Hematopoietic multipotent progenitor cell (in vitro differentiated cells): Measurements from ENCODE around the gene NCOA7. TPM values are rescaled to one million over a fixed set of nuclear protein-coding genes. Genes with fewer than 3 reads are reported as not detected.
A peak's percentile ranks its signal among the peaks of the same experiment; 100 is the strongest.

Source experiments
- DNase-seq, 3 donors: peaks; one replicate each; pipeline ENCODE4 v3.0.0-alpha.2; 2011 to 2015; ENCODE audit warnings: low read depth in 2 of 3, low spot score in 2 of 3
- total RNA-seq: library from RNA; depleted of rRNA; stranded (reverse); fragments of >200 nt; gene quantifications from one replicate; pipeline ENCODE4 v1.2.3, GENCODE V29; 2012

Gene NCOA7
- total RNA-seq: 105 TPM

DNA sequence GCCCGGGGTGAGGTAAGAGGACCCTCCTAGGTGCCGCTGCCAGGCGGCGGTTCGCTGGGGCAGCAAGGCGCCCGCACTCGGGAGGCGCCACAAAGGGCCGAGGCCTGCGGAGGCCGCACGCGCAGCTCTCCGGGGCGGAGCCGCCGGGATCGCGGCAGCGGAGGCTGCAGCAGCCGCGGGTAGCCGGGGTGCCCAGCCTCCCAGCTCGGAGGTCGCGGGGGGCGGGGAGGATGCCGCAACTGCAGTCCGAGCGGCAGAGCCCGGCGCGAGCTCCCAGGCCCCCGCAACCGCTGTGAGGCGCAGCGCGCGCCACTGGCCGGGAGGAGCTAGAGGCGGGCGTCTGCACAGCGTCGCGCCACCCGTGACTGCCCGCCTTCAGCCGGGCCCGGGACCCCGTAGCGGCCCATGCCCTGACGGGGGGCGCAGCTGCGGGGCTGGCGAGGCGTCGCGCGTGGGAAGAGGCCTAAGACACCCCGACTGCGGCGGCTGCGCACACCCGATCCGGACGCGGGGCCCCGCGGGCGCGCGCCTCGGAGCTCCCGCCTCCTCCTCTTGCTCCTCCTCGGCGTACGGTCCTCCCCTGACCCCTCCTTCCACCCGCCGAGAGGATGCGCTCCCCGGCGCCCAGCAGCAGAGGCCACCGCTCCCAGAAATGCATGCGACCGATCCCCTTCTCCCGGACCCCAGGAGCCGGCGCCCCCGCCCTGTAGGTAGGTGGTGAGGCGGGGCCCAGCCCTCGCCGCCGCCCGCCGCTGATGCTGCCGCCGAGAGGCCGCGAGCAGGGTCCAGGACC lies at the start of gene NCOA7:
Gene NCOA7 (plus strand): TSS at position 603 of the 793 bp plus-strand sequence. CDS start 24,395 bp downstream, outside the sequence.
- peak; percentile 65 to 80 (median 78) for DNase-seq

DNA sequence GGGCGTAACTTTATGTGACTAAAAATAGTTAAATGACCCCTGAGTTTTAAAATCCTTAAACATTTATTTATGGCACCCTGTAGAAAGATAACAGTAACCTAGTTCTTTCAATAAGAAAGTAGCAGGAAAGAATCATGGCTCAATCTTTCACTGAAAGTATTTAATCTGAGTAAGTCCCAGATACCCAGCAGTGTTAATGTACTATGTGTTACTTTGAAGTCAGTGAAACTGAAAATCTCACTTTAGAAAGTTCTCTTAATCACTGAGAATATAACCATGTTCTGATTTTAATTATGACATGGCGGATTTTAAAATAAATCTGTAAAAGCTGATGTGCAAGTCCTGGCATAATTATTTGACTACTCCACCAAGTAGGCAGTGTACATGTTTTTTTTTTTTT lies 49.4 kb upstream of the NCOA7 start:
- DNase-seq: no peak

- no peak for DNase-seq
Observed at GRCh38 chr6:125742024-125742423, 48.7 kb upstream of the NCOA7 start.

GRCh38 chr6:125742464-125743120 lies 48.2 kb upstream of the NCOA7 start:
- DNase-seq: no peak

DNA sequence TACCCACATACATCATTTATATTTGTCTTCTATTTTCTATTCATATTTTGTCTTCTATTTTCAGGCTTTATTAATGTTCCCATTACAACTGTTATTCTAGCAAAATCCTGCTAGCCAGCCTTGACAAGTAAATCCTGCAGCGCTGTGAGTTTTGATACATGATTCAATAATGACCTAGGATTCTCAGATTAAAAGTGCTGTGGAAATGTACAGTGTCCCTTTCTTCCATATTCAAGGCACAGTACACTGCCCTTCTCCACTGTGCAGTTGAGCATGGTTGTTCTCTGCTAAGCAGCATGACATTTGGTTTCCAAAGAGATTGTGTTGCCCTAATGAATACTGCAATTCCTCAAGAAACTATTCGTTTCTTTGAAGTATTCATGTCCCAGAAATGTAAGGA lies 47.2 kb upstream of the NCOA7 start:
- no peak for DNase-seq

- no peak for DNase-seq
Observed at GRCh38 chr6:125745281-125746018, 45.3 kb upstream of the NCOA7 start.

DNA sequence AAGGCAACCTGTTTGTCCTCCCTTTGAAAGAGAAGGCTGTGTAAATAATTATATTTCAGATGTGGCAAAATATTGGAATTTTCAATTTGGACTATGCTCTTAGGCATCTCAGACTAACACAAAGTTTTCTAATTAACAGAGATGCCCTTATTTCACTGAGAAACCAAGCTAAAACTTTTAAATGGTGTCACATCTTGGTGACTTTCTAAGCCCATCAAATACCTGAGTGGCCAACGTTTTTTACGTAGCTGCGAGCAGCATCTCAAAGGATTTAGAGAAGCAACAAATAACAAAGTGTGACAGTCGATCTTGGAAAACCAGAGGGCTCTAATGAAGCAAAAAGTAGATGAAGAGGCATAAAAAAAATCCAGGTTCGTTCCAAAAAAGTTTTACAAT lies 44.7 kb upstream of the NCOA7 start:
- DNase-seq: no peak

GRCh38 chr6:125746731-125747588 lies 43.8 kb upstream of the NCOA7 start:
- DNase-seq: peak; percentile 37 to 78 (median 77)

GRCh38 chr6:125747589-125748405 lies 43.0 kb upstream of the NCOA7 start:
- DNase-seq: no peak

DNA sequence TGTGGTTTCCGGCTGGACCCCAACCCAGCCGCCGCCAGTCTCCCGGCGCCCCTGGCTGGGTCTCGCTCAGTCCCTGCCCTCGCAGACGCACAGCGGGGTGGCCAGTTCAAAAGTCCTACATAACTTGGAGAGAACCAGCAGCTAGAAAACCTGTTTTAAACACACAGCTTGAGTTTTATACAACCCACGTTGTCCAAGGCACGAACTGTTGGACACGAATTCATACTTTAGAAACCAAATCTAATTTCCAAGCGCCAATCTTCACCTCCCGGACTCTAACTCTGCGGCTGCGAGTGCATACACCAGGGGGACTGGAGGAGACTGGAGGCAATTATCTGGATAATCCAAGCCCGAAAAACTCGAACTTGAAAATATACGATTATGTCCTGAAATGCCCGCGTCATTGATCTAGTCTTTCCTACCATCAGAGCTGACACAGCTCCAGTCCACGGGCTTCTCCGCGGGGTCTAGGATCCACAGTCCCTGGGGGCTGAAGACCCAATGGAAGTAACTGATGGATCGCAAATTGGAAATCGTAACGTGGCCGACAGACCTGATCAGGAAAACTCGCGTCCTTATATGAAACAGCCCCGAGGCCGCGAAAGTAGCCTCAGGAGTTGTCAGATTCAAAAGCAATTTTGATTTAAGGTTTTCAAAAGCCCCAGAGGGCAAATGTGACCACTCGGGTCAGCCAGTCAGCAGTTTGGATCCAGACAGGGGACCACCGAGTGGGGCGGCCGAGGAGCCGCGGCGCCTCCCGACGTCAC lies 42.2 kb upstream of the NCOA7 start:
- peak in 1 of 3 donors; percentile 9 for DNase-seq

- DNase-seq: peak; percentile 58 to 88 (median 76)
Observed at GRCh38 chr6:125749173-125749864, 41.4 kb upstream of the NCOA7 start, which contains the start of gene HEY2. TSS of gene HEY2 (plus strand) at chr6:125749632. CDS start at chr6:125749777, 145 bp downstream.

GRCh38 chr6:125749865-125750691 lies 40.7 kb upstream of the NCOA7 start:
- no peak for DNase-seq

GRCh38 chr6:125750692-125751333 lies 39.9 kb upstream of the NCOA7 start:
- no peak for DNase-seq

- no peak for DNase-seq
Observed at GRCh38 chr6:125751334-125751916, 39.3 kb upstream of the NCOA7 start.

GRCh38 chr6:125752773-125753172 lies 38.0 kb upstream of the NCOA7 start:
- no peak for DNase-seq

- peak in 1 of 3 donors; percentile 53 for DNase-seq
Observed at GRCh38 chr6:125753218-125753936, 37.4 kb upstream of the NCOA7 start.
